Measurements from ENCODE around the gene KLF14. TPM values are rescaled to one million over a fixed set of nuclear protein-coding genes. Genes with fewer than 3 reads are reported as not detected.
"Not testable (repeated sequence)": the region's sequence is repeated elsewhere in the genome, so short reads cannot be mapped to it uniquely, and the experiment has no call there.

Gene KLF14
- not detected for total RNA-seq

- Mint-ChIP-seq H3K27me3 (peaks cover 63% of the 10 kb centered on the region), H3K36me3 (peaks cover 6% of the 10 kb centered on the region), H3K4me3 (peak within 1 kb of the TSS; percentile 72), H3K27ac (no peak within 1 kb of the TSS), H3K4me1 (ENCODE audit: low read depth) (peaks cover 10% of the 10 kb centered on the region), H3K9me3 (peaks cover 5% of the 10 kb centered on the region)
- peak; percentile 39 for DNase-seq
- POLR2A ChIA-PET = interaction anchor here (0.9 kb wide), 1 partner anchor 11 kb away, joined by 5 read pairs; no protein-coding TSS in a partner anchor
- intact Hi-C loops (cut with micrococcal nuclease) = loop anchor here (10.0 kb wide), 1 partner anchor 239 kb away; the partner anchor contains the start of gene MEST
- CTCF ChIA-PET = interaction anchor here (0.7 to 1.1 kb wide), 2 partner anchors 24 to 492 kb away, joined by 3 to 5 read pairs; no protein-coding TSS in a partner anchor
Measured at GRCh38 chr7:130733931-130734814, at the start of gene KLF14. KLF14 (minus strand) TSS chr7:130734207; CDS start chr7:130734033, 174 bp downstream.

- Mint-ChIP-seq H3K27ac (no peak overlapping the region), H3K27me3 (peaks cover 35% of the 10 kb centered on the region), H3K4me1 (ENCODE audit: low read depth) (no peaks in the 10 kb centered on the region), H3K4me3 (no peak overlapping the region), H3K36me3 (peaks cover 2% of the 10 kb centered on the region), H3K9me3 (no peaks in the 10 kb centered on the region)
- no peak for DNase-seq
- ChIA-PET POLR2A (no interaction called here), CTCF (no interaction called here)
- intact Hi-C loops (cut with micrococcal nuclease) = no loop called here
Measured at GRCh38 chr7:130781346-130781745, 47.3 kb upstream of the KLF14 start.

- Mint-ChIP-seq H3K9me3 (peaks cover 3% of the 10 kb centered on the region), H3K4me3 (no peak overlapping the region), H3K4me1 (ENCODE audit: low read depth) (no peaks in the 10 kb centered on the region), H3K27me3 (peaks cover 36% of the 10 kb centered on the region), H3K27ac (no peak overlapping the region), H3K36me3 (peaks cover 4% of the 10 kb centered on the region)
- CTCF ChIA-PET = no interaction called here
- no peak for DNase-seq
- intact Hi-C loops (cut with micrococcal nuclease) = no loop called here
- POLR2A ChIA-PET = no interaction called here
Measured at GRCh38 chr7:130777426-130777825, 43.4 kb upstream of the KLF14 start.

- H3K4me1 Mint-ChIP-seq (ENCODE audit: low read depth); H3K4me3 Mint-ChIP-seq; intact Hi-C loops (cut with micrococcal nuclease); H3K36me3 Mint-ChIP-seq; H3K27ac Mint-ChIP-seq; DNase-seq; POLR2A ChIA-PET; CTCF ChIA-PET: not testable (repeated sequence)
- Mint-ChIP-seq H3K27me3 (peaks cover 21% of the 10 kb centered on the region), H3K9me3 (peaks cover 40% of the 10 kb centered on the region)
Measured at GRCh38 chr7:130772456-130772855, 38.4 kb upstream of the KLF14 start.

GRCh38 chr7:130768854-130769253 lies 34.8 kb upstream of the KLF14 start:
- Mint-ChIP-seq H3K27me3 (peaks cover 28% of the 10 kb centered on the region), H3K9me3 (peaks cover 46% of the 10 kb centered on the region), H3K4me3 (no peak overlapping the region), H3K27ac (no peak overlapping the region), H3K4me1 (ENCODE audit: low read depth) (no peaks in the 10 kb centered on the region), H3K36me3 (peaks cover 6% of the 10 kb centered on the region)
- POLR2A ChIA-PET = no interaction called here
- CTCF ChIA-PET = interaction anchor here (2.3 kb wide), 1 partner anchor 11 kb away, joined by 6 read pairs; no protein-coding TSS in a partner anchor
- intact Hi-C loops (cut with micrococcal nuclease) = no loop called here
- DNase-seq = no peak

- Mint-ChIP-seq H3K9me3 (peaks cover 23% of the 10 kb centered on the region), H3K27me3 (peaks cover 21% of the 10 kb centered on the region)
- DNase-seq; CTCF ChIA-PET; intact Hi-C loops (cut with micrococcal nuclease); H3K4me1 Mint-ChIP-seq (ENCODE audit: low read depth); POLR2A ChIA-PET; H3K27ac Mint-ChIP-seq; H3K36me3 Mint-ChIP-seq; H3K4me3 Mint-ChIP-seq: not testable (repeated sequence)
Measured at GRCh38 chr7:130764569-130764968, 30.6 kb upstream of the KLF14 start.

GRCh38 chr7:130758429-130759056 lies 24.5 kb upstream of the KLF14 start:
- Mint-ChIP-seq H3K9me3 (no peaks in the 10 kb centered on the region), H3K36me3 (no peaks in the 10 kb centered on the region), H3K4me1 (ENCODE audit: low read depth) (no peaks in the 10 kb centered on the region), H3K27ac (no peak overlapping the region), H3K4me3 (no peak overlapping the region), H3K27me3 (peaks cover 7% of the 10 kb centered on the region)
- CTCF ChIA-PET = interaction anchor here (0.5 to 2.6 kb wide), 37 partner anchors 9 to 1048 kb away, joined by 3 to 49 read pairs (median 4); partner anchors contain the start of genes KLF14, KLHDC10, MEST and TMEM209
- POLR2A ChIA-PET = no interaction called here
- intact Hi-C loops (cut with micrococcal nuclease) = loop anchor here (1.0 to 5.0 kb wide), 5 partner anchors 72 to 695 kb away; no protein-coding TSS in a partner anchor
- no peak for DNase-seq

GRCh38 chr7:130756316-130756715 lies 22.3 kb upstream of the KLF14 start:
- peaks cover 8% of the 10 kb centered on the region for H3K27me3 Mint-ChIP-seq
- no peaks in the 10 kb centered on the region for H3K9me3 Mint-ChIP-seq
- H3K27ac Mint-ChIP-seq = no peak overlapping the region
- H3K4me1 Mint-ChIP-seq (ENCODE audit: low read depth) = no peaks in the 10 kb centered on the region
- DNase-seq = no peak
- no peaks in the 10 kb centered on the region for H3K36me3 Mint-ChIP-seq
- H3K4me3 Mint-ChIP-seq = no peak overlapping the region
- CTCF ChIA-PET = interaction anchor here (2.6 kb wide), 1 partner anchor 685 kb away, joined by 34 read pairs; the partner anchor contains the start of gene KLHDC10
- intact Hi-C loops (cut with micrococcal nuclease) = loop anchor here (5.0 kb wide), 1 partner anchor 269 kb away; no protein-coding TSS in a partner anchor
- POLR2A ChIA-PET = no interaction called here

GRCh38 chr7:130752424-130752823 lies 18.4 kb upstream of the KLF14 start:
- H3K36me3 Mint-ChIP-seq = no peaks in the 10 kb centered on the region
- no peaks in the 10 kb centered on the region for H3K9me3 Mint-ChIP-seq
- H3K4me1 Mint-ChIP-seq (ENCODE audit: low read depth) = no peaks in the 10 kb centered on the region
- H3K27ac Mint-ChIP-seq = no peak overlapping the region
- peaks cover 10% of the 10 kb centered on the region for H3K27me3 Mint-ChIP-seq
- no peak overlapping the region for H3K4me3 Mint-ChIP-seq
- DNase-seq = no peak
- POLR2A ChIA-PET = no interaction called here
- CTCF ChIA-PET = interaction anchor here (1.0 to 1.1 kb wide), 2 partner anchors 311 to 680 kb away, joined by 3 read pairs; no protein-coding TSS in a partner anchor
- intact Hi-C loops (cut with micrococcal nuclease) = no loop called here

GRCh38 chr7:130750755-130751154 lies 16.7 kb upstream of the KLF14 start:
- intact Hi-C loops (cut with micrococcal nuclease) = no loop called here
- Mint-ChIP-seq H3K27ac (no peak overlapping the region), H3K4me3 (no peak overlapping the region), H3K36me3 (no peaks in the 10 kb centered on the region), H3K27me3 (peaks cover 11% of the 10 kb centered on the region), H3K9me3 (no peaks in the 10 kb centered on the region), H3K4me1 (ENCODE audit: low read depth) (no peaks in the 10 kb centered on the region)
- ChIA-PET CTCF (no interaction called here), POLR2A (no interaction called here)
- no peak for DNase-seq

- intact Hi-C loops (cut with micrococcal nuclease) = no loop called here
- DNase-seq = no peak
- Mint-ChIP-seq H3K27ac (no peak overlapping the region), H3K27me3 (peaks cover 17% of the 10 kb centered on the region), H3K9me3 (no peaks in the 10 kb centered on the region), H3K36me3 (no peaks in the 10 kb centered on the region), H3K4me3 (no peak overlapping the region), H3K4me1 (ENCODE audit: low read depth) (no peaks in the 10 kb centered on the region)
- ChIA-PET POLR2A (no interaction called here), CTCF (interaction anchor here (0.8 kb wide), 1 partner anchor 83 kb away, joined by 4 read pairs; no protein-coding TSS in a partner anchor)
Measured at GRCh38 chr7:130748531-130749389, 14.8 kb upstream of the KLF14 start.

All from activated CD4-positive, alpha-beta memory T cell treated with anti-CD3 and anti-CD28 coated beads for 36 hours (primary cell).